NCI-H460 (cell line): ENCODE results near the gene TNNT2. TPM values are rescaled to one million over a fixed set of nuclear protein-coding genes. Genes with fewer than 3 reads are reported as not detected.
A peak's percentile ranks its signal among the peaks of the same experiment; 100 is the strongest.

Source experiments
- DNase-seq: peaks from one replicate; pipeline ENCODE4 v3.0.0-alpha.2; 2016; ENCODE audit warnings: low read depth; ENCODE audit errors: extremely low read depth
- polyA plus RNA-seq: library from polyadenylated mRNA; depleted of rRNA; stranded (reverse); fragments of >200 nt; gene quantifications from 2 replicates; pipeline ENCODE4 v1.2.3, GENCODE V29; 2014; cell fraction: nucleus; rRNA removed
- total RNA-seq: library from RNA; depleted of rRNA; stranded (reverse); fragments of >200 nt; shearing (Covaris generic); gene quantifications from 2 replicates; pipeline ENCODE4 v1.2.3, GENCODE V29; 2014; rRNA removed

Gene TNNT2
- total RNA-seq: not detected in 2 replicates
- polyA plus RNA-seq: not detected in 2 replicates

GRCh38 chr1:201377611-201378092, at the start of gene TNNT2:
Gene TNNT2 (minus strand): TSS chr1:201377680. CDS start chr1:201373254, 4,426 bp downstream.
- no peak for DNase-seq

- no peak for DNase-seq
These were observed 49.2 kb upstream of the TNNT2 start for GRCh38 chr1:201426479-201427310.

GRCh38 chr1:201424146-201424545, 46.7 kb upstream of the TNNT2 start:
- no peak for DNase-seq

- no peak for DNase-seq
These were observed 46.2 kb upstream of the TNNT2 start for GRCh38 chr1:201423655-201424054.

- DNase-seq: no peak
These were observed 45.1 kb upstream of the TNNT2 start for GRCh38 chr1:201422436-201423030.

- no peak for DNase-seq
These were observed 44.5 kb upstream of the TNNT2 start for GRCh38 chr1:201422026-201422425.

- no peak for DNase-seq
These were observed 43.6 kb upstream of the TNNT2 start for GRCh38 chr1:201421041-201421440.

- no peak for DNase-seq
These were observed 43.1 kb upstream of the TNNT2 start for GRCh38 chr1:201420608-201421002.

- DNase-seq: no peak
These were observed 42.5 kb upstream of the TNNT2 start for GRCh38 chr1:201419746-201420607.

GRCh38 chr1:201419256-201419655, 41.8 kb upstream of the TNNT2 start:
- DNase-seq: no peak

- no peak for DNase-seq
These were observed 41.0 kb upstream of the TNNT2 start for GRCh38 chr1:201418461-201418860.

- DNase-seq: no peak
These were observed 36.7 kb upstream of the TNNT2 start for GRCh38 chr1:201414051-201414738.

- no peak for DNase-seq
These were observed 33.8 kb upstream of the TNNT2 start for GRCh38 chr1:201411292-201411691.

- no peak for DNase-seq
These were observed 32.0 kb upstream of the TNNT2 start for GRCh38 chr1:201409440-201409839.

GRCh38 chr1:201408834-201409200, 31.3 kb upstream of the TNNT2 start:
- DNase-seq: no peak

GRCh38 chr1:201408176-201408833, 30.8 kb upstream of the TNNT2 start:
- DNase-seq: peak; percentile 77

- DNase-seq: no peak
These were observed 29.4 kb upstream of the TNNT2 start for GRCh38 chr1:201406831-201407406.

GRCh38 chr1:201405484-201405831, 28.0 kb upstream of the TNNT2 start:
- no peak for DNase-seq

GRCh38 chr1:201404722-201405483, 27.4 kb upstream of the TNNT2 start:
- no peak for DNase-seq
